Trophoblast cell (in vitro differentiated cells and primary cell): Measurements from ENCODE around the gene CENPM.

Experiments used
- DNase-seq, 2 donors: peaks; one replicate each; pipeline ENCODE4 v3.0.0-alpha.2; 2016
- H2AFZ ChIP-seq: 2 replicates; pipeline ENCODE4 v1.6.1; 2013; ENCODE audit warnings: low read length, moderate library complexity, mild to moderate bottlenecking; ENCODE audit not compliant: insufficient read depth, poor library complexity
- H2AK5ac ChIP-seq: 2 replicates; pipeline ENCODE4 v1.6.1; 2013; ENCODE audit warnings: mild to moderate bottlenecking, low read length
- H2BK120ac ChIP-seq: 2 replicates; pipeline ENCODE4 v1.6.1; 2013; ENCODE audit warnings: low read length, mild to moderate bottlenecking, moderate library complexity; ENCODE audit not compliant: insufficient read depth, poor library complexity
- H2BK12ac ChIP-seq: 2 replicates; pipeline ENCODE4 v1.6.1; 2013; ENCODE audit warnings: mild to moderate bottlenecking, low read length, moderate library complexity
- H2BK5ac ChIP-seq: 2 replicates; pipeline ENCODE4 v1.6.1; 2013; ENCODE audit warnings: low read length, low read depth, moderate library complexity, mild to moderate bottlenecking; ENCODE audit not compliant: poor library complexity
- H3K14ac ChIP-seq: 2 replicates; pipeline ENCODE4 v1.6.1; 2013; ENCODE audit warnings: mild to moderate bottlenecking, low read length
- H3K18ac ChIP-seq: 2 replicates; pipeline ENCODE4 v1.6.1; 2013; ENCODE audit warnings: mild to moderate bottlenecking, low read length
- H3K23ac ChIP-seq: 2 replicates; pipeline ENCODE4 v1.6.1; 2013; ENCODE audit warnings: low read length
- H3K27ac ChIP-seq: 2 replicates; pipeline ENCODE4 v1.5.1; 2013; ENCODE audit warnings: low read depth, mild to moderate bottlenecking, inconsistent platforms, low read length, moderate library complexity
- H3K27me3 ChIP-seq: 2 replicates; pipeline ENCODE4 v1.6.1; 2013; ENCODE audit warnings: inconsistent platforms, mild to moderate bottlenecking, low read length, moderate library complexity; ENCODE audit not compliant: insufficient read depth
- H3K36me3 ChIP-seq, 2 experiments: 1 replicate in 1 of 2; 2 replicates in 1 of 2; pipeline ENCODE4 v1.6.1; 2013; ENCODE audit warnings: low read length in 2 of 2, mild to moderate bottlenecking in 2 of 2, moderate library complexity in 1 of 2; ENCODE audit not compliant: insufficient read depth in 2 of 2, control insufficient read depth in 1 of 2
- H3K4ac ChIP-seq: 2 replicates; pipeline ENCODE4 v1.6.1; 2013; ENCODE audit warnings: low read depth, mild to moderate bottlenecking, low read length, moderate library complexity
- H3K4me1 ChIP-seq, 2 experiments: 1 replicate in 1 of 2; 2 replicates in 1 of 2; pipeline ENCODE4 v1.6.1; 2013; ENCODE audit warnings: low read length in 2 of 2, mild to moderate bottlenecking in 2 of 2, moderate library complexity in 1 of 2; ENCODE audit not compliant: insufficient read depth in 2 of 2, control insufficient read depth in 1 of 2
- H3K4me2 ChIP-seq: 2 replicates; pipeline ENCODE4 v1.6.1; 2013; ENCODE audit warnings: inconsistent platforms, mild to moderate bottlenecking, low read length, moderate library complexity
- H3K4me3 ChIP-seq: 2 replicates; pipeline ENCODE4 v1.5.1; 2013; ENCODE audit warnings: mild to moderate bottlenecking, low read depth, low read length, inconsistent platforms
- H3K79me1 ChIP-seq: one replicate; pipeline ENCODE4 v1.6.1; 2013; ENCODE audit warnings: low read length
- H3K79me2 ChIP-seq: 2 replicates; pipeline ENCODE4 v1.6.1; 2013; ENCODE audit warnings: low read length, mild to moderate bottlenecking; ENCODE audit not compliant: control insufficient read depth, insufficient read depth, poor library complexity
- H3K9ac ChIP-seq: 2 replicates; pipeline ENCODE4 v1.6.1; 2013; ENCODE audit warnings: mild to moderate bottlenecking, low read length
- H3K9me3 ChIP-seq: 2 replicates; pipeline ENCODE4 v1.6.1; 2013; ENCODE audit warnings: low read depth, mild to moderate bottlenecking, control low read depth, inconsistent platforms, low read length; ENCODE audit not compliant: insufficient read depth
- H4K12ac ChIP-seq: 2 replicates; pipeline ENCODE4 v1.6.1; 2013; ENCODE audit warnings: low read depth, mild to moderate bottlenecking, low read length, moderate library complexity
- H4K8ac ChIP-seq: 2 replicates; pipeline ENCODE4 v1.6.1; 2013; ENCODE audit warnings: low read depth, mild to moderate bottlenecking, low read length, moderate library complexity
- H4K91ac ChIP-seq: one replicate; pipeline ENCODE4 v1.6.1; 2013; ENCODE audit warnings: low read depth, mild to moderate bottlenecking, low read length, moderate library complexity
- WGBS: extraction: QIAGEN DNeasy Blood & Tissue Kit; methylation state at CpG from one replicate; pipeline ENCODE4 v1.1.7; 2013; ENCODE audit warnings: missing lambda C conversion rate; ENCODE audit not compliant: insufficient read length, insufficient coverage; ENCODE audit errors: extremely low coverage; 5-methylcytosine and 5-hydroxymethylcytosine counted together

CENPM gene

GRCh38 chr22:41936894-41937169 is 10.1 kb downstream of the CENPM start:
- Histone ChIP-seq H3K14ac (no peak overlapping the region), H3K9me3 (peaks cover 3% of the 10 kb centered on the region), H2BK5ac (no peak overlapping the region), H2AFZ (no peak overlapping the region), H2BK120ac (no peak overlapping the region), H4K12ac (no peak overlapping the region), H3K4me3 (no peak overlapping the region), H3K27me3 (no peaks in the 10 kb centered on the region), H3K36me3 (peaks cover 13 to 15% of the 10 kb centered on the region in 2 experiments), H3K9ac (no peak overlapping the region), H3K27ac (no peak overlapping the region), H2AK5ac (no peak overlapping the region), H3K79me1 (no peaks in the 10 kb centered on the region), H3K23ac (no peak overlapping the region), H3K79me2 (no peaks in the 10 kb centered on the region), H3K4me1 (no peaks in the 10 kb centered on the region), H4K91ac (no peak overlapping the region), H2BK12ac (no peak overlapping the region), H3K4me2 (no peak overlapping the region), H3K18ac (no peak overlapping the region), H3K4ac (no peak overlapping the region), H4K8ac (no peak overlapping the region)
- no CpG with 5 or more reads among the region's 2 CpGs for WGBS
- no peak for DNase-seq

GRCh38 chr22:41935509-41935908 is 11.4 kb downstream of the CENPM start:
- Histone ChIP-seq H2BK5ac (no peak overlapping the region), H3K4me3 (no peak overlapping the region), H2AFZ (no peak overlapping the region), H3K27me3 (no peaks in the 10 kb centered on the region), H4K91ac (no peak overlapping the region), H2BK12ac (no peak overlapping the region), H3K4me1 (no peaks in the 10 kb centered on the region), H3K79me1 (no peaks in the 10 kb centered on the region), H3K4ac (no peak overlapping the region), H3K9me3 (peaks cover 3% of the 10 kb centered on the region), H3K14ac (no peak overlapping the region), H2AK5ac (no peak overlapping the region), H3K18ac (no peak overlapping the region), H2BK120ac (no peak overlapping the region), H4K12ac (no peak overlapping the region), H3K23ac (no peak overlapping the region), H4K8ac (no peak overlapping the region), H3K4me2 (no peak overlapping the region), H3K9ac (no peak overlapping the region), H3K36me3 (peaks cover 9 to 12% of the 10 kb centered on the region in 2 experiments), H3K27ac (no peak overlapping the region), H3K79me2 (no peaks in the 10 kb centered on the region)
- no peak for DNase-seq
- no CpG with 5 or more reads among the region's 9 CpGs for WGBS

DNA sequence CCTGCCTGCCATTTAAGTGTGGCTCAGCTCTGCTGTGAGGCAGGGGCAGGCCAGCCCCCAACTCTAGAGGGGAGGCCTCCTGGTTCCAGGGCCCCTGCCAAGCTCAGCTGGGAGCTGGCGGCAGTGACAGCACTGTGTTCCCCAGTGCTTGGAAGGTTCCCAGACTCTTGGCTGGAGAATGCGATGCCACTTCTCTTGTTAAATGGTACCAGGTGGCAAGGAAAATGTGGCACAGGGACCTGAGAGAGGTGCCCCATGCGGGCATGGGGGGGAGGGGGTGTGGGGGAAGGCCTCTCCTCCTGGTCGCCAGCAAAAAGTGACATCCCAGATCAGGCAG is 12.0 kb downstream of the CENPM start:
- DNase-seq = no peak
- Histone ChIP-seq H2AFZ (no peak overlapping the region), H3K27ac (no peak overlapping the region), H3K4me3 (no peak overlapping the region), H4K8ac (no peak overlapping the region), H3K18ac (no peak overlapping the region), H3K79me2 (no peaks in the 10 kb centered on the region), H2BK5ac (no peak overlapping the region), H3K4me2 (no peak overlapping the region), H2BK120ac (no peak overlapping the region), H2AK5ac (no peak overlapping the region), H4K12ac (no peak overlapping the region), H3K4ac (no peak overlapping the region), H3K14ac (no peak overlapping the region), H3K9ac (no peak overlapping the region), H2BK12ac (no peak overlapping the region), H3K27me3 (no peaks in the 10 kb centered on the region), H3K4me1 (no peaks in the 10 kb centered on the region), H3K9me3 (peaks cover 3% of the 10 kb centered on the region), H3K36me3 (peaks cover 9 to 12% of the 10 kb centered on the region in 2 experiments), H3K23ac (no peak overlapping the region), H4K91ac (no peak overlapping the region), H3K79me1 (no peaks in the 10 kb centered on the region)
- no CpG with 5 or more reads among the region's 4 CpGs for WGBS

DNA sequence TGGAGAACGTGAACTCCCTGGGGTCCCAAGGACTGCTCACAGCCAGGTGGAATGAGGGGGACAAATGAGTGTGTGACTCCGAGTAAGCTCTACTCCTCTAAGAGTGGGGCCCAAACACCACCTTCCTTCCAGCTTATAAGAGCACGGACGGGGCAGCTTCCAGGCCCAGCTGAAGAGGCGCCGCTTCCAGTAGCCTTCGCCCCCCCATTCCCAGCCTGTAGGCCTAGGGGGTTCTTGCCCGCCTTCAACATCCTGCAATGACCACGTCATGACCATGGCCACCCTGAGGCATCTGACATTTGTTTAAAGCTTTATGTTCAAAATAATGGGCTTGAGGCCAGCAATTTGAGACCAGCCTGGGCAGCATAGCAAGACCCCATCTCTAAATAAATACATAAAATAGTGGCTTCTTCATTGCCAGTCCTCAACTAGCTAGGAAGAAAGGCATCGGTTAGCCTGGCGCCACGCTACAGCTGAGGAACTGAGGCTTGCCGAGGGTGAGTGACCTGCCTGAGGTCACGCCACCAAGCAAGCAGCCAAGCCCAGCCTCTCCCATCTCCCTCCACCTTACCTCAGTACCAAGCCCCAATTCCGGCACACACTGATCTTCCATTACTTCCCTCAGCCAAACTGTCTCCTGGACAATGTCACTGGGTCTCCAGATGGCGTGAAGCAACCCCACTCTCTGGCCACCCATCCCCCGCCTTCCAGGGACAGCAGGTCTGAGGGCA is 12.5 kb downstream of the CENPM start:
- Histone ChIP-seq H3K4me2 (no peak overlapping the region), H3K4me1 (no peaks in the 10 kb centered on the region), H3K4me3 (no peak overlapping the region), H4K91ac (no peak overlapping the region), H3K23ac (no peak overlapping the region), H3K27me3 (no peaks in the 10 kb centered on the region), H2AK5ac (no peak overlapping the region), H2BK12ac (no peak overlapping the region), H3K79me1 (no peaks in the 10 kb centered on the region), H3K27ac (no peak overlapping the region), H3K4ac (no peak overlapping the region), H2BK5ac (no peak overlapping the region), H2BK120ac (no peak overlapping the region), H3K9ac (no peak overlapping the region), H4K8ac (no peak overlapping the region), H3K9me3 (peaks cover 3% of the 10 kb centered on the region), H4K12ac (no peak overlapping the region), H3K14ac (no peak overlapping the region), H3K36me3 (peaks cover 9 to 12% of the 10 kb centered on the region in 2 experiments), H3K79me2 (no peaks in the 10 kb centered on the region), H2AFZ (no peak overlapping the region), H3K18ac (no peak overlapping the region)
- WGBS = no CpG with 5 or more reads among the region's 17 CpGs
- no peak for DNase-seq
